HT1080 (cell line): ENCODE results near the gene TMEM131. TPM values are rescaled to one million over a fixed set of nuclear protein-coding genes. Genes with fewer than 3 reads are reported as not detected.
"Not testable (repeated sequence)": the region's sequence is repeated elsewhere in the genome, so short reads cannot be mapped to it uniquely, and the experiment has no call there.

Experiments used
- DNase-seq: peaks from one replicate; pipeline ENCODE4 v3.0.0-alpha.2; 2015; ENCODE audit warnings: low read depth
- total RNA-seq: library from RNA; depleted of rRNA; stranded (reverse); fragments of >200 nt; shearing (Covaris generic); gene quantifications from 2 replicates; pipeline ENCODE4 v1.2.3, GENCODE V29; 2014

TMEM131 gene
- total RNA-seq, 1 experiment from 2014 or later, result 9.7 TPM

GRCh38 chr2:97821862-97822261, 173.9 kb downstream of the TMEM131 start:
- DNase-seq, result not testable (repeated sequence)

- DNase-seq, result no peak
These were observed 176.0 kb downstream of the TMEM131 start for GRCh38 chr2:97819754-97820153.

- no peak for DNase-seq
These were observed 179.3 kb downstream of the TMEM131 start for GRCh38 chr2:97816411-97816810.

- no peak for DNase-seq
These were observed 182.8 kb downstream of the TMEM131 start for GRCh38 chr2:97812931-97813330.

- no peak for DNase-seq
These were observed 186.9 kb downstream of the TMEM131 start for GRCh38 chr2:97808816-97809215.

GRCh38 chr2:97806738-97807618, 188.8 kb downstream of the TMEM131 start:
- peak; percentile 58 for DNase-seq

GRCh38 chr2:97805776-97806175, 190.0 kb downstream of the TMEM131 start:
- DNase-seq, result no peak

GRCh38 chr2:97801028-97801427, 194.7 kb downstream of the TMEM131 start:
- DNase-seq, result no peak

- DNase-seq, result no peak
These were observed 197.3 kb downstream of the TMEM131 start for GRCh38 chr2:97798416-97798815.

GRCh38 chr2:97797355-97797754, 198.4 kb downstream of the TMEM131 start:
- DNase-seq, result no peak

- no peak for DNase-seq
These were observed 199.2 kb downstream of the TMEM131 start for GRCh38 chr2:97796465-97797126.

GRCh38 chr2:97792416-97792815, 203.3 kb downstream of the TMEM131 start:
- DNase-seq, result no peak

GRCh38 chr2:97788986-97789644, 206.6 kb downstream of the TMEM131 start:
- DNase-seq, result no peak

- no peak for DNase-seq
These were observed 209.9 kb downstream of the TMEM131 start for GRCh38 chr2:97785818-97786217.

- DNase-seq, result no peak
These were observed 210.8 kb downstream of the TMEM131 start for GRCh38 chr2:97784953-97785352.

- DNase-seq, result no peak
These were observed 213.8 kb downstream of the TMEM131 start for GRCh38 chr2:97781981-97782380.

GRCh38 chr2:97779141-97779540, 216.6 kb downstream of the TMEM131 start:
- no peak for DNase-seq

GRCh38 chr2:97775074-97775473, 220.7 kb downstream of the TMEM131 start:
- no peak for DNase-seq

GRCh38 chr2:97774425-97774824, 221.3 kb downstream of the TMEM131 start:
- DNase-seq, result peak; percentile 41

- no peak for DNase-seq
These were observed 225.3 kb downstream of the TMEM131 start for GRCh38 chr2:97770445-97770844.

- DNase-seq, result no peak
These were observed 226.0 kb downstream of the TMEM131 start for GRCh38 chr2:97769711-97770110.

- no peak for DNase-seq
These were observed 226.4 kb downstream of the TMEM131 start for GRCh38 chr2:97769308-97769707.
